Activated T-cell treated with anti-CD3 and anti-CD28 coated beads for 1 hour (primary cell): ENCODE measurements around the gene COL1A2.

ENCODE experiments used
- DNase-seq: peaks from one replicate; pipeline ENCODE4 v3.0.0-alpha.2; 2020; ENCODE audit warnings: low read depth

Gene COL1A2

GRCh38 chr7:94434042-94434441 lies 39.3 kb downstream of the COL1A2 start:
- DNase-seq, result no peak

GRCh38 chr7:94436018-94436604 lies 41.4 kb downstream of the COL1A2 start:
- peak; percentile 39 for DNase-seq

DNA sequence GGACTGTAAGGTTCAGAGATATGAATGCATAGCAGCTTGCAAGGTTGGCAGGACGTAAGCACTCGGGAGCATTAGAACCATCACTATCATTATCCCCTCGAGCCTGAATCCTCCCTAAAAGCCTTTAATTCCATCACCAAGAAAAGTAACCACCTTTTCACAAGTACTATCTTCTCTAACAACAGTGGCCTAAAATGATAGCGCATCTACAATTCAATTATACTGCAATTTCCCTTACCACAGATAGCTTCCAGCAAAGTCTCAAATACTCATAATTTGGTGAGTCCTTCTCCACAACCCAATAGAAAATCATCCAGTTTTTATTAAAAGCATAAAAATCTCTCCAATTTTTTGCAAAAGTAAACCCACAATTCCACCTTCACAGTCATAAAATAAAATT lies 42.0 kb downstream of the COL1A2 start:
- no peak for DNase-seq

GRCh38 chr7:94439893-94440381 lies 45.2 kb downstream of the COL1A2 start:
- no peak for DNase-seq

DNA sequence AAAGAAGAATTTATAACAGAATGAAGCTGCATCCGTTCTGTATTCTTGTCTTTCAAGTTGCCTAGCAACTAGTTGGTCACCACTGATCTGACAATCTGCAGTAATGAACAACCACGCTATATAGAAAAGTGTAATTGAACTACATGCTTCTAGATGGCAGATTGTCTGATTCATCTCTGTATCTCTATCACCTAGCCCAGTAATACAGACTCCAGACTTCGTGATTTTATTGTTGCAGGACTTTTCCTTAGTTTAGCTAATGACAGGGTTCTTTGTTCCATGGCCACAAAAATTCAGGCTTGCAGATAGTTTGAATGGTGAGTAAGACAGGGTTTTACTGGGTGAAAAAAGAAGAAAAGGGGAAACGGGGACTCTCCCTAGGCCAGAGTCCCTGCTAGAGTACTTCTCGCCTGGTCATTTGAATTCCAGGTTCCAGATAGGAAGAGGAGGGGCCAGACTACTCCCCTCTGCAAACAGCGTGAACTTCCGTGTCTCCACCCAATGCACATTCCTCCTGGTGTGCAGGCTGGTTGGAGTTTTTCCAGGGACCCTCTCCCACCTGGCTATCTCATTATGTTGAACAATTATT lies 45.9 kb downstream of the COL1A2 start:
- DNase-seq, result no peak

DNA sequence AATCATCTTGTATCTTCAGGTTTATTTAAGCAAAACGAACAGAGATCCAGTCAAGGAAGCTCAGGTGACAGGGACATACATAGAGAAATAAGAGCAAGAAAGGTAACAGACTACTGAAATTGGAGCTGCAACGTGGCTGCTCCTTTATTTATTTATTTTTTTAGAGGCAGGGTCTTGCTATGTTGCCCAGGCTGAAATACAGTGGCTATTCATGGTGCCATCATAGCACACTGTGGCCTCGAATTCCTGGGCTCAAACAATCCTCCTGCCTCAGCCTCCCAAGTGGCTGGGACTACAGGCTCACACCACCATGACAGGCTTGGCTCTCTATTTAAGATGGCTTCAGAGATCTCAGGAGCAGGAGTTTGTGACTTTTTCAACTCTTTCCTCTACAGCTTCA lies 46.4 kb downstream of the COL1A2 start:
- DNase-seq, result no peak

GRCh38 chr7:94442639-94443038 lies 47.9 kb downstream of the COL1A2 start:
- DNase-seq, result no peak

- DNase-seq, result no peak
Measured at GRCh38 chr7:94444813-94445212, 50.1 kb downstream of the COL1A2 start.

DNA sequence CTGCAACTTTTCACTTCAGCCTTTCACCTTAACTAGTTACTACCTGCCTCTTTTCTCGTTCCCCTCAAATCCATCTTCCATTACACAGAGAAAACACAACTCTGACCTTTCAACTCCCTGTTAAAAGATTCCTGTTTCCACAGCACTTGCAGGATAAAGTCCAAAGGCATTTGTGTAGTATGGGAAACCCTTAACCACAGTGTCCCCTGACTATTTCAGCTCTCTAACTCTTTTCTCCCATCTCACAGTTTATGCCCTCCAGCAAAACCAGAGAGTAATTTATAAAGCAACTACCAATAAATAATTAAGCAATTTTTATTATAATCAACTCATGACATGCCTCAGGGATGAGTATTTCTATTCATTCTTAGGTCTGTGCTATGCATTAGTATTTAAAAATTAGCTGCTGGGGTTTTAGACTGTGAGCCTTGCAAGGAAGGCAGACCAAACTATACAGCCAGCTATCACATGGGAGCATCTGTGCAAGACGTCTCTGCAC lies 51.0 kb downstream of the COL1A2 start:
- DNase-seq, result no peak

GRCh38 chr7:94446308-94446707 lies 51.6 kb downstream of the COL1A2 start:
- DNase-seq, result no peak

GRCh38 chr7:94449151-94449725 lies 54.5 kb downstream of the COL1A2 start:
- no peak for DNase-seq

GRCh38 chr7:94450044-94450697 lies 55.5 kb downstream of the COL1A2 start:
- no peak for DNase-seq

DNA sequence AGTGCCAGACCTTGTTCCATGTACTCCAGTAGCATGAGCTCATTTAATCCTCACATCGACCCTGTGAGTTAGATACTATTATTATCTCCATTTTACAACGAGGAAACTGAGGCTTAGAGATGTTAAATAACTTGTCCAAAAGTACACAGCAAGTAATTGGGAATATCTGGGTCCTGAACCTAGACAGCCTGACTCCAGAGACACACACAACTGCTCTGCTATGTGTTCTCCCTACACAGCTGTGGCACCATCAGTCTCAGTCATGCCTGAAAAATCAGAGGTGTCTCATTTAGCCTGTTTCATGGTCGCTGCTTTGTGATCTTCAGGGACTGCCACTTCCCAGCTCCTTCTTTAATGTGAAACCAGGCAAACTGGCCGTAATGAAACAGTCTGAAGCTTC lies 56.5 kb downstream of the COL1A2 start:
- no peak for DNase-seq

GRCh38 chr7:94452239-94452638 lies 57.5 kb downstream of the COL1A2 start:
- no peak for DNase-seq

DNA sequence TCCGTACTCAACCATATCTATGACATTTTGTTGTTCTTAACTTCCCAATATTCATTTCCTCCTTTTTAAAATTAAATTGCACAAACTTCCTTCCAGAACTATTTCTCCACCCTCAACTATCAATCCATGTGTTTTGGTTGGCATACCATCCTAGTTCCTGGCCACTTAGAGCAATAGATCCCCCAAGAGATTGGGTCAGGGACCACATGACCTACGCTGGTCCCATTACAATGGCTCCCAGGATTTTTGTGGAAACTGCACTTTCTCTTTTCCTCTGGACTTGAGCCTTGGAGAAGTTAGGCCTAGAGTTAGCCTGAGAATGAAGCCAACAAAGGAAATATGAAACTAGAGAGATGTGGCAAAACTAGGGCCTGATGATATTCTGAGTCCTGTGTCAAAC lies 59.2 kb downstream of the COL1A2 start:
- DNase-seq, result no peak

DNA sequence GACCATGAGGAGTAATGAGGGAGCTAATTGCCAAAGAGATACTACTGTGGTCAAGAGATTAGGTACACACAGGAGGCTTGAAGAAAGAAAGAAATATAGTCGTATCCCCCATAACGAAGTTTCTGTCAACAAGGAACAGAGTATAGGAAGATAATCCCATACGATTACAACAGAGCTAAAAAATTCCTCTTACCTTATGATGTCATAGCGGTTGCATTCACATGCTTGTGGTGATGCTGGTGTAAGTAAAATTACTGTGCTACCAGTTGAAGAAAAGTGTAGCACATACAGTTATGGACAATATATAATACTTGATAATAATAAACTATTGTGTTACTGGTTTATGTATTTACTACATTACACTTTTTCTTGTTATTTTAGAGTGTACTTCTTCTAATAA lies 63.3 kb downstream of the COL1A2 start:
- DNase-seq, result no peak

DNA sequence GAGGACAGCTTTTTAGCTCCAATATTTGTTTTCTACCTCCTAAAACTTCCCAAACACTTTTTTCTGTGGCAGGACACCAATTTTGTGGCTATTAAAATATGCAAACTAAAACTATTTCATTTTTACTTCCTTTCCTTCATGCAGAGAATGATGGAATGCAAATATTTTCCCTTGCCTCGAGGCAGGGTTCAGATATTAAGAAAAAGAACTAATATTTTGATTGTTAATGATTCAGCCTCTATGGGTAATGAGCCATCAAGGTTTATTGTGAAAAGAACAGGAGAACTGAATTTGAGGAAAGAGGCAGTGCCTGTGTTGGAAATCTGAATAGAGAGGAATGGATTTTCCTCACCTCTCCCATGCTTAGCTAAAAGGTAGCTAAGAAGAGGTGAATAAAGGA lies 71.8 kb downstream of the COL1A2 start:
- no peak for DNase-seq

GRCh38 chr7:94471604-94472003 lies 76.9 kb downstream of the COL1A2 start:
- no peak for DNase-seq

DNA sequence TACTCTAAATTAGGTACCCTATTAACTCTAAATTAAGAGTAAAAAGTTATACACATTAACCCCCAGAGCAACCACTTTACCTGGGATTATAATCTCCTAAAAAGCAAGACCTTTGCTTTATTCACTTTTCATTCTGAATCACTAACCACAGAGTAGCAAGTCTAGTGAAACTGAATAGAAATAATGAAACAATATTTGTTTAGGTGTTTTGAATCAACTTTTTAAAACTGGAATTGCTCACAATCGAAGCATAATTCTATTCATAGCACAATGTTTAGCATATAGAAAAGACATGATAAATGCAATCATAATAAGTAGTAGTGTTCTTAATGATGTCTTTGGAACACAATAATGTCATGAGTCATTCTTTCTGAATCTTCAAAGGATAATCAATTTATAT lies 77.9 kb downstream of the COL1A2 start:
- DNase-seq, result no peak

GRCh38 chr7:94476251-94476840 lies 81.7 kb downstream of the COL1A2 start:
- DNase-seq, result no peak

DNA sequence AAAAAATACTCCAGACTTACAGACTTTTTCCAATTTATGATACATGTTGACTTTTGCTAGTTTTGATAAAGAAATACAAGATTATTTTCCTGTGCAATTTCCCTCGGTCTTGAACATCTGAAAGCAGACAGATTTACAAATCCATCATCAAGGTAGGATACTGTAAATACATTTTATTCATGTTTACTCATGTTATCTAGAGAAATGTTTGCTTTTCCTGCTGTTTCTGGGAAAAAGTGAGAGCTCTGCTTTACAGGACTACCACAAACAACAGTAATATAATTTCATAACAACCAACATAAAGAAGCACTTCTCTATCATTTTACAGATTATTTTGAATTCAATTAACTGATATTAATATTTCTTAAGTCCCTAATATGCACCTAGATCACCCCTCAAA lies 83.2 kb downstream of the COL1A2 start:
- DNase-seq, result no peak

GRCh38 chr7:94478648-94479214 lies 84.0 kb downstream of the COL1A2 start:
- no peak for DNase-seq
